Liver (tissue), 3 donors: ENCODE results near the gene DUSP14.
A peak's percentile ranks its signal among the peaks of the same experiment; 100 is the strongest.

ENCODE experiments used
- ATF3 ChIP-seq: IDR thresholded peaks from 2 replicates; pipeline ENCODE4 v1.6.1; 2016; ENCODE audit warnings: antibody characterized with exemption
- CTCF ChIP-seq: fragments of 150-350 bp; IDR thresholded peaks from 2 replicates; pipeline ENCODE4 v1.5.1; 2017; ENCODE audit warnings: improper control_type of control experiment, low read depth, low read length; ENCODE audit not compliant: missing input control
- EGR1 ChIP-seq, 2 donors: IDR thresholded peaks; 2 replicates each; pipeline ENCODE4 v1.6.1; 2016 to 2018; ENCODE audit warnings: antibody characterized with exemption in 2 of 2, low read depth in 2 of 2
- FOXA1 ChIP-seq: IDR thresholded peaks from 2 replicates; pipeline ENCODE4 v1.6.1; 2016; ENCODE audit warnings: antibody characterized with exemption
- GABPA ChIP-seq, 2 donors: IDR thresholded peaks in 1 of 2; conservative IDR thresholded peaks in 1 of 2; 2 replicates each; pipeline ENCODE4 v1.6.1; 2016; ENCODE audit warnings: antibody characterized with exemption in 2 of 2, mild to moderate bottlenecking in 1 of 2, moderate library complexity in 1 of 2
- HNF4A ChIP-seq, 2 donors: conservative IDR thresholded peaks; 2 replicates each; pipeline ENCODE4 v1.6.1; 2016; ENCODE audit warnings: antibody characterized with exemption in 2 of 2, mild to moderate bottlenecking in 2 of 2
- MAX ChIP-seq: IDR thresholded peaks from 2 replicates; pipeline ENCODE4 v1.6.1; 2016; ENCODE audit warnings: antibody characterized with exemption
- RAD21 ChIP-seq, 2 donors: IDR thresholded peaks; 2 replicates each; pipeline ENCODE4 v1.6.1; 2016; ENCODE audit warnings: antibody characterized with exemption in 2 of 2, mild to moderate bottlenecking in 2 of 2
- REST ChIP-seq: IDR thresholded peaks from 2 replicates; pipeline ENCODE4 v1.6.1; 2016; ENCODE audit warnings: antibody characterized with exemption, mild to moderate bottlenecking
- SP1 ChIP-seq: IDR thresholded peaks from 2 replicates; pipeline ENCODE4 v1.6.1; 2018; ENCODE audit warnings: antibody characterized with exemption, mild to moderate bottlenecking
- TAF1 ChIP-seq: conservative IDR thresholded peaks from 2 replicates; pipeline ENCODE4 v1.6.1; 2016; ENCODE audit warnings: antibody characterized with exemption, mild to moderate bottlenecking
- YY1 ChIP-seq: IDR thresholded peaks from 2 replicates; pipeline ENCODE4 v1.6.1; 2016; ENCODE audit warnings: antibody characterized with exemption, mild to moderate bottlenecking
- donor health status: healthy.
- donor health status: healthy.

- TF ChIP-seq CTCF (no peak), REST (no peak), HNF4A (conservative IDR thresholded peaks at IDR 0.05) (peak; percentile 73 to 80), RAD21 (IDR thresholded peaks at IDR 0.05) (no peak), SP1 (peak; percentile 16), MAX (no peak), TAF1 (no peak), EGR1 (IDR thresholded peaks at IDR 0.05; ENCODE audit: low read depth in 2 of 2) (no peak), YY1 (no peak), ATF3 (no peak), FOXA1 (no peak), GABPA (IDR thresholded peaks at IDR 0.05 in 1 of 2, conservative IDR thresholded peaks at IDR 0.05 in 1 of 2) (no peak)
Observed at GRCh38 chr17:37507111-37507510, 17.4 kb downstream of the DUSP14 start.
